GM13976 (cell line): ENCODE results near the gene PNPLA7.

Experiments used
- DNase-seq: peaks from one replicate; pipeline ENCODE4 v3.0.0; 2012; ENCODE audit warnings: low spot score
- CTCF ChIP-seq: IDR thresholded peaks from 2 replicates; pipeline ENCODE4 v1.5.1; 2012; ENCODE audit warnings: borderline replicate concordance, mild to moderate bottlenecking; ENCODE audit not compliant: insufficient read depth; ENCODE audit errors: extremely low read depth, missing control alignments, control extremely low read depth
- in situ Hi-C: fragments of 300-500 bp; cut with MboI; formaldehyde crosslinking; loops from one replicate; pipeline ENCODE4 v1.12.0; 2022; ENCODE audit warnings: low sequenced_read_pairs, mixed read lengths, inconsistent platforms; ENCODE audit not compliant: unreplicated experiment

Gene PNPLA7

GRCh38 chr9:137437691-137438590, 112.3 kb downstream of the PNPLA7 start:
- in situ Hi-C loops = no loop called here
- no peak for DNase-seq
- TF ChIP-seq CTCF = no peak

- no peak for DNase-seq
- in situ Hi-C loops = no loop called here
- TF ChIP-seq CTCF = no peak
These were observed 113.2 kb downstream of the PNPLA7 start for GRCh38 chr9:137436761-137437600.

GRCh38 chr9:137435980-137436760, 114.0 kb downstream of the PNPLA7 start:
- no peak for DNase-seq
- no peak for TF ChIP-seq CTCF
- in situ Hi-C loops = no loop called here

- DNase-seq = no peak
- in situ Hi-C loops = no loop called here
- no peak for TF ChIP-seq CTCF
These were observed 114.8 kb downstream of the PNPLA7 start for GRCh38 chr9:137435381-137435891.

- TF ChIP-seq CTCF = no peak
- DNase-seq = no peak
- in situ Hi-C loops = no loop called here
These were observed 115.5 kb downstream of the PNPLA7 start for GRCh38 chr9:137434498-137435380.
